Activated T-cell treated with anti-CD3 and anti-CD28 coated beads, Interleukin-2, amount 50 U/mL, for 24 hours (primary cell): Measurements from ENCODE around the gene ZDHHC20.

Source experiments
- DNase-seq: peaks from one replicate; pipeline ENCODE4 v3.0.0-alpha.2; 2020
- H3K27ac Mint-ChIP-seq: 2 replicates; pipeline ENCODE4 v1.8.0; 2020; ENCODE audit warnings: mild to moderate bottlenecking, mixed read lengths
- H3K27me3 Mint-ChIP-seq: 2 replicates; pipeline ENCODE4 v1.8.0; 2020; ENCODE audit warnings: mixed read lengths
- H3K36me3 Mint-ChIP-seq: 2 replicates; pipeline ENCODE4 v1.8.0; 2020; ENCODE audit warnings: low read depth, mixed read lengths
- H3K4me1 Mint-ChIP-seq: 2 replicates; pipeline ENCODE4 v1.8.0; 2020; ENCODE audit warnings: low read depth, mixed read lengths
- H3K4me3 Mint-ChIP-seq: 2 replicates; pipeline ENCODE4 v1.8.0; 2020; ENCODE audit warnings: mild to moderate bottlenecking, moderate library complexity, mixed read lengths
- H3K9me3 Mint-ChIP-seq: 2 replicates; pipeline ENCODE4 v1.8.0; 2020; ENCODE audit warnings: mixed read lengths

ZDHHC20 gene

GRCh38 chr13:21336609-21337349 lies 122.3 kb downstream of the ZDHHC20 start:
- no peak for DNase-seq

GRCh38 chr13:21333186-21333585 lies 125.9 kb downstream of the ZDHHC20 start:
- Mint-ChIP-seq H3K27me3 (no peaks in the 10 kb centered on the region), H3K4me1 (peaks cover 27% of the 10 kb centered on the region), H3K36me3 (no peaks in the 10 kb centered on the region), H3K27ac (no peak overlapping the region), H3K9me3 (no peaks in the 10 kb centered on the region), H3K4me3 (no peak overlapping the region)
- no peak for DNase-seq

More at GRCh38 chr13:21336609-21337349, 122.3 kb downstream of the ZDHHC20 start:
- Mint-ChIP-seq H3K27ac (no peak overlapping the region), H3K9me3 (no peaks in the 10 kb centered on the region), H3K4me3 (no peak overlapping the region), H3K27me3 (no peaks in the 10 kb centered on the region), H3K4me1 (no peaks in the 10 kb centered on the region), H3K36me3 (no peaks in the 10 kb centered on the region)

- H3K36me3 Mint-ChIP-seq = peaks cover 3% of the 10 kb centered on the region
- DNase-seq = no peak
- no peak overlapping the region for H3K4me3 Mint-ChIP-seq
- no peaks in the 10 kb centered on the region for H3K27me3 Mint-ChIP-seq
- no peak overlapping the region for H3K27ac Mint-ChIP-seq
- no peaks in the 10 kb centered on the region for H3K9me3 Mint-ChIP-seq
- H3K4me1 Mint-ChIP-seq = peaks cover 37% of the 10 kb centered on the region
These were observed 128.8 kb downstream of the ZDHHC20 start for GRCh38 chr13:21330126-21330861.

- peaks cover 44% of the 10 kb centered on the region for H3K4me1 Mint-ChIP-seq
- H3K4me3 Mint-ChIP-seq = no peak overlapping the region
- H3K27ac Mint-ChIP-seq = peak overlapping the region; percentile 66
- no peaks in the 10 kb centered on the region for H3K27me3 Mint-ChIP-seq
- no peak for DNase-seq
- H3K36me3 Mint-ChIP-seq = peaks cover 3% of the 10 kb centered on the region
- no peaks in the 10 kb centered on the region for H3K9me3 Mint-ChIP-seq
These were observed 130.1 kb downstream of the ZDHHC20 start for GRCh38 chr13:21328836-21329477.

- H3K9me3 Mint-ChIP-seq = no peaks in the 10 kb centered on the region
- H3K4me1 Mint-ChIP-seq = peaks cover 44% of the 10 kb centered on the region
- H3K36me3 Mint-ChIP-seq = peaks cover 3% of the 10 kb centered on the region
- H3K27ac Mint-ChIP-seq = no peak overlapping the region
- H3K4me3 Mint-ChIP-seq = no peak overlapping the region
- no peaks in the 10 kb centered on the region for H3K27me3 Mint-ChIP-seq
- no peak for DNase-seq
These were observed 130.9 kb downstream of the ZDHHC20 start for GRCh38 chr13:21328201-21328600.

- H3K27me3 Mint-ChIP-seq = no peaks in the 10 kb centered on the region
These were observed 132.7 kb downstream of the ZDHHC20 start for GRCh38 chr13:21326155-21327031.

GRCh38 chr13:21324803-21325202 lies 134.3 kb downstream of the ZDHHC20 start:
- H3K4me3 Mint-ChIP-seq = no peak overlapping the region
- H3K9me3 Mint-ChIP-seq = no peaks in the 10 kb centered on the region
- DNase-seq = no peak
- H3K27me3 Mint-ChIP-seq = no peaks in the 10 kb centered on the region
- H3K27ac Mint-ChIP-seq = no peak overlapping the region
- H3K36me3 Mint-ChIP-seq = peaks cover 3% of the 10 kb centered on the region
- H3K4me1 Mint-ChIP-seq = peaks cover 34% of the 10 kb centered on the region

More at GRCh38 chr13:21326155-21327031, 132.7 kb downstream of the ZDHHC20 start:
- Mint-ChIP-seq H3K36me3 (peaks cover 3% of the 10 kb centered on the region), H3K4me3 (peak overlapping the region; percentile 61), H3K27ac (peak overlapping the region; percentile 78), H3K9me3 (no peaks in the 10 kb centered on the region), H3K4me1 (peaks cover 44% of the 10 kb centered on the region)
- DNase-seq = peak; percentile 72

- no peak overlapping the region for H3K4me3 Mint-ChIP-seq
- H3K27ac Mint-ChIP-seq = no peak overlapping the region
- no peaks in the 10 kb centered on the region for H3K27me3 Mint-ChIP-seq
- no peak for DNase-seq
- peaks cover 9% of the 10 kb centered on the region for H3K36me3 Mint-ChIP-seq
- H3K9me3 Mint-ChIP-seq = no peaks in the 10 kb centered on the region
- peaks cover 19% of the 10 kb centered on the region for H3K4me1 Mint-ChIP-seq
These were observed 136.1 kb downstream of the ZDHHC20 start for GRCh38 chr13:21322988-21323387.
